Omental fat pad (tissue), 4 donors: Measurements from ENCODE around the gene CDC42EP1. TPM values are rescaled to one million over a fixed set of nuclear protein-coding genes. Genes with fewer than 3 reads are reported as not detected.
A peak's percentile ranks its signal among the peaks of the same experiment; 100 is the strongest.
"Not testable (repeated sequence)": the region's sequence is repeated elsewhere in the genome, so short reads cannot be mapped to it uniquely, and the experiment has no call there.

Experiments used
- ATAC-seq: fragments of 150-250 bp; one replicate; pipeline ENCODE4 v1.9.1; 2016; ENCODE audit warnings: mild to moderate bottlenecking, moderate library complexity; ENCODE audit not compliant: low FRiP score
- DNase-seq: peaks from one replicate; pipeline ENCODE4 v3.0.0-alpha.2; 2019; ENCODE audit warnings: low spot score
- total RNA-seq, 4 donors: library from RNA; depleted of rRNA; stranded (reverse); fragments of >200 nt; gene quantifications; one replicate each; pipeline ENCODE4 v1.1.0, GENCODE V29; 2016
- TF ChIP-seq, protein P1 (sequence below), 3 donors: fragments of 450-650 bp; IDR thresholded peaks; one replicate each; pipeline ENCODE4 v1.5.1; 2016 to 2017; ENCODE audit warnings: antibody characterized with exemption in 3 of 3, mild to moderate bottlenecking in 3 of 3, moderate library complexity in 2 of 3

Gene CDC42EP1
- total RNA-seq, 4 donors from 2014 or later, result 33.1 to 63.0 (median 39.2) TPM

GRCh38 chr22:37525746-37526350 is 34.4 kb upstream of the CDC42EP1 start:
- no peak for DNase-seq
- ATAC-seq, result peak; percentile 3
- TF ChIP-seq, protein P1, sequence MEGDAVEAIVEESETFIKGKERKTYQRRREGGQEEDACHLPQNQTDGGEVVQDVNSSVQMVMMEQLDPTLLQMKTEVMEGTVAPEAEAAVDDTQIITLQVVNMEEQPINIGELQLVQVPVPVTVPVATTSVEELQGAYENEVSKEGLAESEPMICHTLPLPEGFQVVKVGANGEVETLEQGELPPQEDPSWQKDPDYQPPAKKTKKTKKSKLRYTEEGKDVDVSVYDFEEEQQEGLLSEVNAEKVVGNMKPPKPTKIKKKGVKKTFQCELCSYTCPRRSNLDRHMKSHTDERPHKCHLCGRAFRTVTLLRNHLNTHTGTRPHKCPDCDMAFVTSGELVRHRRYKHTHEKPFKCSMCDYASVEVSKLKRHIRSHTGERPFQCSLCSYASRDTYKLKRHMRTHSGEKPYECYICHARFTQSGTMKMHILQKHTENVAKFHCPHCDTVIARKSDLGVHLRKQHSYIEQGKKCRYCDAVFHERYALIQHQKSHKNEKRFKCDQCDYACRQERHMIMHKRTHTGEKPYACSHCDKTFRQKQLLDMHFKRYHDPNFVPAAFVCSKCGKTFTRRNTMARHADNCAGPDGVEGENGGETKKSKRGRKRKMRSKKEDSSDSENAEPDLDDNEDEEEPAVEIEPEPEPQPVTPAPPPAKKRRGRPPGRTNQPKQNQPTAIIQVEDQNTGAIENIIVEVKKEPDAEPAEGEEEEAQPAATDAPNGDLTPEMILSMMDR (IDR thresholded peaks at IDR 0.05), result no peak

DNA sequence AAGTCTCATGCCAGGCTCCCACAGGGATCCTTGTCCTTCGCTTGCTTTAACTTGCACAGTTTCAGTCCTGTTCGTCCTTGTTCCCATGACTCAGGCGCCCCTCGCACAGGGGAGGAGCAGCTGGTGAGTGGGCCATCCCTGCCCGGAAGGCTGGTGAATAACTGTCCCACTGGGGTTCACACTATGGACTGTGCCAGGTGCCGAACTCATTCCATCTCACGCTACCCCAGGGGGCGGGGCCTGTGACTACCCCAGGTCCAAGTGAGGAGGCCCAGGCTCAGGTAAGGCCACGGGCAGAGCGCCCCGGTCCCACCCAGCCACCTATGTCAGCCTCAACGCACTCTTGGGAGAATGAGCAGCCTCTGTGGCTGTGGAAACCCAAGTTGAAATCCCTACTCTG is 33.9 kb upstream of the CDC42EP1 start:
- no peak for DNase-seq
- TF ChIP-seq, protein P1 (IDR thresholded peaks at IDR 0.05), result no peak
- ATAC-seq, result peak; percentile 13

DNA sequence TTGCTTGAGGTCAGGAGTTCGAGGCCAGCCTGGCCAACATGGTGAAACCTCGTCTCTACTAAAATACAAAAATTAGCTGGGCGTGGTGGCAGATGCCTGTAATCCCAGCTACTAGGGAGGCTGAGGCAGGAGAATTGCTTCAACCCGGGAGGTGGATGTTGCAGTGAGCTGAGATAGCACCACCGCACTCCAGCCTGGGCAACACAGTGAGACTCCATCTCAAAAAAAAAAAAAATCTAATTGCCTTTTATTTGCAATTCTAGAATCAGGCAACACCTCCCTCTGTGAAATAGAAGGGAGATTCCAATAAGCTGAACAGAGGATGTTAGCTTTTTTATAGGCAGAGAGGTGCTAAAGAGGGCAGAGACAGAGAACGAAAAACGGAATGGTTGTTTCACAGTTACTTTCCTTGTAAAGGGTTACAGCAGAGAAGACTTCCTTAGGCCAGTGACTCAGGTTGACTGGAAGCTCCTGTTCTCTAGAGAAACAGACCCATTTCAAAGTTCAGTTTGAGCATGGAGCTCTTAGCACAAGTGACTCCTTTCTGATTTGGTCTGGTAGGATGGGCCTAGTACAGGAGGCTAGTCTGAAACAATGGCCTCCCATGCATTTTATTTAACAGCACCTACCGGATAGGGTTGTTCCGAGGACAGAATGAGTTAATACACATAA is 33.1 kb upstream of the CDC42EP1 start:
- ATAC-seq, result not testable (repeated sequence)

GRCh38 chr22:37527952-37528351 is 32.3 kb upstream of the CDC42EP1 start:
- not testable (repeated sequence) for ATAC-seq, DNase-seq

More for the DNA sequence above, 33.1 kb upstream of the CDC42EP1 start:
- DNase-seq, result not testable (repeated sequence)

- DNase-seq (no peak), ATAC-seq (no peak)
- TF ChIP-seq, protein P1 (IDR thresholded peaks at IDR 0.05), result no peak
These were observed 30.5 kb upstream of the CDC42EP1 start for GRCh38 chr22:37529652-37530345.

- no peak for DNase-seq
- ATAC-seq, result no peak
- TF ChIP-seq, protein P1 (IDR thresholded peaks at IDR 0.05), result no peak
These were observed 26.3 kb upstream of the CDC42EP1 start for GRCh38 chr22:37533995-37534394.

DNA sequence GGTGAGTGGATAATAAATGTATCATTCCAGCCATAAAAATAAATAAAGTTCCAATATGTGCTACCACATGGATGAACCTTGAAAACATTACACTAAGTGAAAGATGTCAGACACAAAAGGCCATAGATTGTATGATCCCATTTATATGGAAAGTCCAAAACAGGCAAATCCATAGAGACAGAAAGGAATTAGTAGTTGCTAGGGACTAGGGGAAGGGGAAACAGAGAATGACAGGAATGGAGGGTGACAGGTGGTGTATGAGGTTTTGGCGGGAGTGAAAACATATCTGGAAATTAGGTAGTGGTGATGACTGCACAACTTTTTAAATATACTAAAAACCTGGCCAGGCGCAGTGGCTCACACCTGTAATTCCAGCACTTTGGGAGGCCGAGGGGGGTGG is 25.8 kb upstream of the CDC42EP1 start:
- no peak for DNase-seq
- TF ChIP-seq, protein P1 (IDR thresholded peaks at IDR 0.05), result no peak
- ATAC-seq, result no peak

GRCh38 chr22:37535159-37535558 is 25.1 kb upstream of the CDC42EP1 start:
- no peak for DNase-seq
- no peak for ATAC-seq
- TF ChIP-seq, protein P1 (IDR thresholded peaks at IDR 0.05), result no peak
